Fibroblast of pulmonary artery (primary cell): Measurements from ENCODE around the gene NPSR1.
A peak's percentile ranks its signal among the peaks of the same experiment; 100 is the strongest.

ENCODE experiments used
- DNase-seq: peaks from one replicate; pipeline ENCODE4 v3.0.0-alpha.2; 2010; ENCODE audit warnings: low read depth
- H3K4me3 ChIP-seq: replicated peaks from 2 replicates; pipeline ENCODE4 v1.5.1; 2011; ENCODE audit warnings: low read depth, mild to moderate bottlenecking, control low read depth, low read length, moderate library complexity
- TF ChIP-seq, protein P1 (sequence below): IDR thresholded peaks from 2 replicates; pipeline ENCODE4 v1.5.1; 2011; ENCODE audit warnings: mild to moderate bottlenecking, control low read depth, low read length, inconsistent platforms; ENCODE audit errors: missing control alignments

NPSR1 gene

DNA sequence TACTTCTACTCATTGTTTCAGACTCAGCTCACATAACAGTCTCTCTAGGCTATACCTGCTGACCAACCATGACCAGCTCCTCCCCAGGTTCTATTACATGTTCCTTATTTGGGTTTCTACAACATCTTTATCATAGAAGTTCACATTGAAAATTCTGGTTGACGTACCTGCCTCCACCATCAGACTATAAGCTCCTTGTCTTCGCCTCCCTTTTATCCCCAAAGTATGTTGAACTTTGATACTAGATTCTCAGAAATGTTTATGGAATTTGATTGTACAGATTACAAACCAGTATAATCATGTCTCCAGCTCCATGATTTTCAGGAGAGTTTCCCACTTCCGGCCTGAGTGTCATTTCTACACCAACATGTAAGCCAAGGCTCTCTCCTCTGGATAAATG lies 15.0 kb downstream of the NPSR1 start:
- TF ChIP-seq, protein P1, sequence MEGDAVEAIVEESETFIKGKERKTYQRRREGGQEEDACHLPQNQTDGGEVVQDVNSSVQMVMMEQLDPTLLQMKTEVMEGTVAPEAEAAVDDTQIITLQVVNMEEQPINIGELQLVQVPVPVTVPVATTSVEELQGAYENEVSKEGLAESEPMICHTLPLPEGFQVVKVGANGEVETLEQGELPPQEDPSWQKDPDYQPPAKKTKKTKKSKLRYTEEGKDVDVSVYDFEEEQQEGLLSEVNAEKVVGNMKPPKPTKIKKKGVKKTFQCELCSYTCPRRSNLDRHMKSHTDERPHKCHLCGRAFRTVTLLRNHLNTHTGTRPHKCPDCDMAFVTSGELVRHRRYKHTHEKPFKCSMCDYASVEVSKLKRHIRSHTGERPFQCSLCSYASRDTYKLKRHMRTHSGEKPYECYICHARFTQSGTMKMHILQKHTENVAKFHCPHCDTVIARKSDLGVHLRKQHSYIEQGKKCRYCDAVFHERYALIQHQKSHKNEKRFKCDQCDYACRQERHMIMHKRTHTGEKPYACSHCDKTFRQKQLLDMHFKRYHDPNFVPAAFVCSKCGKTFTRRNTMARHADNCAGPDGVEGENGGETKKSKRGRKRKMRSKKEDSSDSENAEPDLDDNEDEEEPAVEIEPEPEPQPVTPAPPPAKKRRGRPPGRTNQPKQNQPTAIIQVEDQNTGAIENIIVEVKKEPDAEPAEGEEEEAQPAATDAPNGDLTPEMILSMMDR = no peak
- no peak overlapping the region for H3K4me3 ChIP-seq
- DNase-seq = no peak

DNA sequence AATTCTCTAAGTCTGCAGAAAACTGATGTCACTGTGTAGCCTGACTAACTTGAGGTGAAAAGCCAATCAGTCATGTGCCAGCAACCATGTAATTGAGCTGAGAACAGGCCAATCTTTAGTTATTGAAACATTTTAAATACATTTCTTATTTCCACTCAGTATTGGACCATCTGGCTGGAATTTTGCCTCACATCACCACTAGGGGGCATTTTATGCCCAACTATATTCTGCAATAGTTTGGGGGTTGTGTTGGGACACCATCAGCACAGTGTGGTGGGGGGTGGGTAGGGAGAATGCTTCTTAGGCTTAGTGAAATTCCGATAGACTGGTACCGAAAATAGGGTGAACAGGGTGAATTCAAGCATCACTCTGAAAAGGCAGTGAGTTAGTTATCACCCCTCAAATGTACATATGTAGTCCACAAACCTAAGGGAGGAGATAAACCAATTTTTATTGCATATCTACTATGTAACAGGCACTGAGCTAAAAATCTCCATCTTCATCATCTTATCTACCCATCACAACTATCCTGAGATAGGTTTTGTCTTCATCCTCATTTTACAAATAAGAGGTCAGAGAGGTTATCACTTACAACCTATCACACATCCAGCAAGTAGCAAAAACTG lies 17.8 kb downstream of the NPSR1 start:
- TF ChIP-seq, protein P1 = peak; percentile 68
- H3K4me3 ChIP-seq = no peak overlapping the region
- DNase-seq = peak; percentile 30

DNA sequence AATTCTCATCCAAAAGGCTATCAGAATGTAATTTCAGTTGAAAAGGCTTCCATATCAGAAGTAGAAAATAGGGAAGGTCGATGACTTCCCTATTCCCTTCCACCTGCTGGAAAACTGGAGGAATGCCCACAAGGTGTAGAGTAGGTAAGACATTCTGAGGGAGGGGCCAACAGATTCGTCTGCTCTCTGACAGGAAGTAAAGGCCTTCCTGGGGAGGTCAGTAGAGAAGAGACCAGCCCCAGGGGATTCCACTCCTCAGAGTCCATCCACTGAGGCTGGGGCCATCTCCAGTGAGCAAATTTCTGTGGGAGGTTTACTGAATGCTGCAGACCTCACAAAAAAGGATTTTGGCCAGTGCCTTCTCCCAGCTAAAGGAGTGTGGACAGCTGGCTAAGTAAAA lies 19.5 kb downstream of the NPSR1 start:
- TF ChIP-seq, protein P1 = no peak

DNA sequence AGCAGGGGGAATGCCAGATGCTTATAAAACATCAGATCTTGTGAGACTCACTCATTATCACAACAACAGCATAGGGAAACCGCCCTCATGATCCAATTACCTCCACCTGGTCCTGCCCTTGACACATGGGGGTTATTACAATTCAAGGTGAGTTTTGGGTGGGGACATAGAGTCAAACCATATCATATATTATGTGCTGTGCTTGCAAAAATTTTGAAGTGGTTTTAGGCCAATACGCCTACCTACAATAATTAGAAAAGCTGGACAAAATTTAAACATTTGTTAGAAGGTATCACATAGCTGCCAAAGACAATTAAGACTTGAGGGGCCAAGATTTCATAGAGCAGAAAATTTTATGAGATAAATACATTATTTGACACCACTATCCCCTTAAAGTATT lies 29.5 kb downstream of the NPSR1 start:
- no peak for DNase-seq
- H3K4me3 ChIP-seq = no peak overlapping the region
- TF ChIP-seq, protein P1 = no peak

More for the DNA sequence above, 19.5 kb downstream of the NPSR1 start:
- H3K4me3 ChIP-seq = no peak overlapping the region
- DNase-seq = no peak

DNA sequence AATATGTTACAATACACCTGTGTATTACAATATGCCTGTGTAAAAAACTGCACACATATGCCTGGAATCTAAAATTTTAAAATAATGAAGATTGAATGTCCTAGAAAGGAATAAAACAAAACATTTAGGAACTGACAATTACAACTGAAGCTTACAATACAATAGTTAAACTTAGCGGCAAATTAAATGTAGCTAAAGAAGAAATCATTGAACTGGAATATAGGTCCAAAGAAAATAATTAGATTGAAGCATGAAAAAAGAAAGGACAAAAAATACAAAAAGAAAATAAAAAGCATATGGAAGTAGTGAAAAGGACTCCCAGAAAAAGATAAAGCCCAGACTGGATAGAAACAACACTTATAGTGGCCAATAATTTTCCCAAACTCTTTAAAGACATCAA lies 38.4 kb downstream of the NPSR1 start:
- DNase-seq = no peak
- TF ChIP-seq, protein P1 = no peak
- no peak overlapping the region for H3K4me3 ChIP-seq

DNA sequence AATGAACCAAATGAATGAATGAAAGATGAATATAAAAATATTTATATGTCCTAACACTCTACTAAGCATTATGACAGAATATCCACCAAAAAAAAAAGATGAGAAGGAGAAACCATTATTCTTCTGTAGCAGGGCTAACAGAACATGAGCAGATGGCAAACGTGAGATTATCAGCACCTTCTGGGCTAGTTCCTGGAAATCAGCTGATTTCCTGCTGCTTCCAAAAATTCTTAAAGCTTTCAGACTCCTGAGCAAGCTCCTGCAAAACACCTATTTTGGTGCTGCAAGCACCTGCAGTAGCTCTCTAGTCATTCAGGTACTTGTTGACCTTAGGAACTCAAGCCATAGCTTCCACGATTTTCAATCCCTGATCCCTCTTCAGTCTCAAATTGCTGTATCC lies 51.8 kb downstream of the NPSR1 start:
- TF ChIP-seq, protein P1 = no peak
- DNase-seq = no peak
- no peak overlapping the region for H3K4me3 ChIP-seq

DNA sequence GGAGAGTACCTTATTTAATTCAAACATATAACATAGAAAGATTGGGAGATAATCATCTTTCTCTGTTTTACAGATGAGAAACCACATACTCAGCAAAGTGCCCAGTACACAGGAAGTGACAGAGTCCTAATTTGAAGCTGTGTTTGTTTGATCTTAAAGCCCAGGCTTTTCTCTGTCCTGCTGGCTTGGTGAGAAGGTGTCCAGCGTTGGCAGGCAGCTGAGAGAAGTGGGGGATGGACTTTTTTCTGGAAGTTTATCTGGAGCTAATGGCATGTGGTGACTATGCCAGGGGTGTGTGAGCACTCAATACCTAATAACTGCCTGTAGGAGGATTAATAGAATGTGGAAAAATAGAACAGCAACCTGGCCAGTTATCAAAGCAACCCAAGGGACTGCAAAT lies 60.8 kb downstream of the NPSR1 start:
- TF ChIP-seq, protein P1 = no peak
- H3K4me3 ChIP-seq = no peak overlapping the region
- DNase-seq = no peak
